ENCODE results near the gene PLEK2.
A peak's percentile ranks its signal among the peaks of the same experiment; 100 is the strongest.

The PLEK2 gene

GRCh38 chr14:67387195-67387594, 24.8 kb downstream of the PLEK2 start:
- TF ChIP-seq CTCF (IDR thresholded peaks at IDR 0.05; ENCODE audit: extremely low read depth, missing control alignments), result no peak
- no peak for DNase-seq (ENCODE audit: low spot score)

GRCh38 chr14:67385618-67386017, 26.3 kb downstream of the PLEK2 start:
- no peak for DNase-seq (ENCODE audit: low spot score)
- TF ChIP-seq CTCF (IDR thresholded peaks at IDR 0.05; ENCODE audit: extremely low read depth, missing control alignments), result no peak

- TF ChIP-seq CTCF (IDR thresholded peaks at IDR 0.05; ENCODE audit: extremely low read depth, missing control alignments), result no peak
Observed at GRCh38 chr14:67385120-67385519, 26.8 kb downstream of the PLEK2 start.

GRCh38 chr14:67377916-67378315, 34.0 kb downstream of the PLEK2 start:
- no peak for TF ChIP-seq CTCF (IDR thresholded peaks at IDR 0.05; ENCODE audit: extremely low read depth, missing control alignments)
- DNase-seq (ENCODE audit: low spot score), result peak; percentile 25

More at GRCh38 chr14:67385120-67385519, 26.8 kb downstream of the PLEK2 start:
- no peak for DNase-seq (ENCODE audit: low spot score)

GRCh38 chr14:67373347-67373746, 38.6 kb downstream of the PLEK2 start:
- no peak for TF ChIP-seq CTCF (IDR thresholded peaks at IDR 0.05; ENCODE audit: extremely low read depth, missing control alignments)
- peak; percentile 35 for DNase-seq (ENCODE audit: low spot score)

GRCh38 chr14:67372833-67373232, 39.1 kb downstream of the PLEK2 start:
- no peak for DNase-seq (ENCODE audit: low spot score)
- TF ChIP-seq CTCF (IDR thresholded peaks at IDR 0.05; ENCODE audit: extremely low read depth, missing control alignments), result no peak

GRCh38 chr14:67371247-67372148, 40.5 kb downstream of the PLEK2 start:
- no peak for TF ChIP-seq CTCF (IDR thresholded peaks at IDR 0.05; ENCODE audit: extremely low read depth, missing control alignments)
- no peak for DNase-seq (ENCODE audit: low spot score)

Data from GM20000 (cell line).